Right ventricle myocardium inferior (tissue), 1 donor: ENCODE results near the gene OR6P1. TPM values are rescaled to one million over a fixed set of nuclear protein-coding genes. Genes with fewer than 3 reads are reported as not detected.

Experiments
- ATAC-seq: fragments of 200-7000 bp; cut with Tn5 transposase; one replicate; pipeline ENCODE4 v1.9.1; 2020; ENCODE audit warnings: mild to moderate bottlenecking, moderate library complexity
- DNase-seq: peaks from one replicate; pipeline ENCODE4 v3.0.0; 2021; ENCODE audit errors: missing footprints
- intact Hi-C: fragments of 100-400 bp; cut with DNase I; formaldehyde crosslinking; loops from one replicate; pipeline ENCODE4 v1.11.0; 2022
- total RNA-seq: library from RNA; stranded (reverse); fragmentation: NEBNext Ultra II Directional; extraction: Animal tissue kit (Norgen Biotek cat#: 25700); gene quantifications from one replicate; pipeline ENCODE4 v1.2.1, GENCODE V29; 2021
- donor health status: DM: no; HTN: yes; CAD: no; lungs with severe emphysema.

OR6P1 gene
- total RNA-seq, 1 donor from 2014 or later = not detected

DNA sequence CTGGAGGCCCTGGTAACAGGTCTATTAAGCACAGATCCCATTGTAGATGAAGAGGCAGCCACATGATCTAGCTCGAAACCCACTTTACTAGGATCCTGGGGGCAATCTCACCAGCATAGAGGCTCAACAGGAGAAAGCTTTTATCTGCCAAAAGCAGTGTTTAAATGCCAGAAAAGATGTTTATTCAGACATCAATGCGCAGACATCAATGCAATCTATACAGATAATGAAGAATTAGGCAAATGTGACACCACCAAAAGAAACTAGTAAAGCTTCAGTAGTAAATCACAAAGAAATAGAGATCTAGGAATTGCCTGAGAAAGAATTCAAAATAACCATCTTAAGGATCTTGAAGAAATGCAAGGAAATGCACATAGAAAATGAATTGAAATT lies 48.7 kb downstream of the OR6P1 start:
- ATAC-seq = no peak
- intact Hi-C loops = loop anchor here (10.0 kb wide), 1 partner anchor 557 kb away; no protein-coding TSS in a partner anchor
- no peak for DNase-seq

DNA sequence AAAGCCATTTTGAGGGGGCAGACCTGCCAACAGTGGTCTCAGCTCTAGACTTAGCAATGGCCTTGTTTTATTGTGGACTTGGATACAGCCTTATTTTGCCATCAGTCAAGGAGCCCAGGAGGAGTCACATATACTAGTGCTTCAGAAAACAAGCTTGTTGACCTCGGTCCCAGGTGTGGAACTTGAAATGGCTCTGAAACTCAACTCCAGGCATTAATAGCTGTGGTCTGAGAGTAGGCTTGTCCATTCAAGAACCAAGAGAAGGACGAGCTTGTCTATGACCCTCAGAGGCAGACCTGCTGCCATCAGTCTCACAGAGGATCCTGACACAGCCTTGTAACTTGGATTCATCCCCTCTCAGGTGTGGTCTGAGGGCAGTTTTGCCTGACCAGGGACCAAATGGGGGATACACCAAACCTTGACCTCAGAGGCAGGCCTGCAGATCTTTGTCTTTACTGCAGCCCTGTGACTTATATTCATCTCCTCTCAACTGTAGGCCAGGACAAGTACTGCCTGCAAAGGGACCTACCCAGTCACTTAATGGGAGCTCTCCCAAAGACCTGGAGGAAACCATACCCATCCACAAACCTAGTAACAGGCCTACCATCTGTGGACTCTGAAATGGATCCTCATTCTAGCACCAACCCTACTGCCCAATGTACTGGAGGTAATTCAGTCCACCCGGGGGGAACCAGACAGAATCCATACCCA lies 49.3 kb downstream of the OR6P1 start:
- DNase-seq (no peak), ATAC-seq (no peak)
- intact Hi-C loops = loop anchor here (10.0 kb wide), 1 partner anchor 556 kb away; no protein-coding TSS in a partner anchor

GRCh38 chr1:158520021-158520420 lies 50.4 kb downstream of the OR6P1 start:
- no peak for DNase-seq
- intact Hi-C loops = loop anchor here (10.0 kb wide), 1 partner anchor 555 kb away; no protein-coding TSS in a partner anchor
- ATAC-seq = no peak

DNA sequence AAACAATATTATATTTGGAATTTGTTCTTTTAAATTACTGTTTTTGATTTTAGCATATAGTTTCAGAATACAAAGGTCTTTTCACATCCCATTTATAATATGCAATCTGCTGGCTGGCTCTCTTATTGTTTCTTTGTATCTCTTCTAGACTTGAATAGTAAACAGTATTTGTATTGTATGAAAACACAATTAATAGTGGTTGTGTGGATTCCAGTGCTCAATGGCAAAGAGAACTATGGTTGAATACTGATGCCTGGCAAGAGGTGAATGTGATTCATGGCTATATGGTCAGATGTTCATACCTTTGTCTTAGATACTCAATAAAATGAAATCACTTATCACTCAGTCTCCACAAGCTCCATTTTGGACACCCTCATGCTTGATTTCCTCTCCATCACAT lies 53.4 kb downstream of the OR6P1 start:
- no peak for DNase-seq
- no peak for ATAC-seq
- intact Hi-C loops = no loop called here

Other genes starting within 250 kb of the OR6P1 start
- gene CD1B, start 239.0 kb downstream of the OR6P1 start, total RNA-seq = not detected
- gene CD1E, start 216.7 kb downstream of the OR6P1 start, total RNA-seq = not detected
- gene OR10T2, start 171.1 kb downstream of the OR6P1 start, total RNA-seq = not detected
- gene OR10K2, start 144.3 kb downstream of the OR6P1 start, total RNA-seq = not detected
- not detected for gene OR10K1, start 108.7 kb downstream of the OR6P1 start, total RNA-seq
- not detected for gene OR10R2, start 98.4 kb downstream of the OR6P1 start, total RNA-seq
- gene OR6Y1, start 16.2 kb downstream of the OR6P1 start, total RNA-seq = not detected
- not detected for gene OR10X1, start 9.3 kb upstream of the OR6P1 start, total RNA-seq
- gene OR10Z1, start 34.7 kb upstream of the OR6P1 start, total RNA-seq = not detected
- gene SPTA1, start 116.1 kb upstream of the OR6P1 start, total RNA-seq = 0.08 TPM
- gene OR6K2, start 130.1 kb upstream of the OR6P1 start, total RNA-seq = not detected
- gene OR6K3, start 150.1 kb upstream of the OR6P1 start, total RNA-seq = not detected
- not detected for gene OR6K6, start 184.1 kb upstream of the OR6P1 start, total RNA-seq
- gene OR6N1, start 201.6 kb upstream of the OR6P1 start, total RNA-seq = not detected
- not detected for gene OR6N2, start 210.6 kb upstream of the OR6P1 start, total RNA-seq